ENCODE measurements around the gene LIME1.

DNA sequence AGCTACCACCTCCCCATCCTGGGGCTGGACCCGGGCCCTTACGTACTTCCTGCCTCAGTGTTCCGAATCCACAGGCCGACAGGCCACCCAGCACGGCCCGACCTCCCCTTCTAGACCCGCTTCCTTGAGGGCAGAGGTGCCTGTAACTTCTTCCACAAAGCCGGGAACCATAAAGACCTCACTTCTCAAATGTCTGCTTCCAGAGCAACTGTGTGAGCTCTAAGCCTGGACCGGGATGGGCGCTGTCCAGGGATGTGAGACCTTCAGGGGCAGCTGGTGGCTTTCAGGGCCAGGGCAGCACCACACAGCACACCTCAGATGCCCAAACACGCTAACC lies 12.4 kb downstream of the LIME1 start:
- no peak for TF ChIP-seq EZH2phosphoT487 (IDR thresholded peaks at IDR 0.05; ENCODE audit: borderline replicate concordance, low read depth, low read length)
- TF ChIP-seq, protein P1, sequence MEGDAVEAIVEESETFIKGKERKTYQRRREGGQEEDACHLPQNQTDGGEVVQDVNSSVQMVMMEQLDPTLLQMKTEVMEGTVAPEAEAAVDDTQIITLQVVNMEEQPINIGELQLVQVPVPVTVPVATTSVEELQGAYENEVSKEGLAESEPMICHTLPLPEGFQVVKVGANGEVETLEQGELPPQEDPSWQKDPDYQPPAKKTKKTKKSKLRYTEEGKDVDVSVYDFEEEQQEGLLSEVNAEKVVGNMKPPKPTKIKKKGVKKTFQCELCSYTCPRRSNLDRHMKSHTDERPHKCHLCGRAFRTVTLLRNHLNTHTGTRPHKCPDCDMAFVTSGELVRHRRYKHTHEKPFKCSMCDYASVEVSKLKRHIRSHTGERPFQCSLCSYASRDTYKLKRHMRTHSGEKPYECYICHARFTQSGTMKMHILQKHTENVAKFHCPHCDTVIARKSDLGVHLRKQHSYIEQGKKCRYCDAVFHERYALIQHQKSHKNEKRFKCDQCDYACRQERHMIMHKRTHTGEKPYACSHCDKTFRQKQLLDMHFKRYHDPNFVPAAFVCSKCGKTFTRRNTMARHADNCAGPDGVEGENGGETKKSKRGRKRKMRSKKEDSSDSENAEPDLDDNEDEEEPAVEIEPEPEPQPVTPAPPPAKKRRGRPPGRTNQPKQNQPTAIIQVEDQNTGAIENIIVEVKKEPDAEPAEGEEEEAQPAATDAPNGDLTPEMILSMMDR (conservative IDR thresholded peaks at IDR 0.05; ENCODE audit: low read length) = no peak

All from OCI-LY7 (cell line).